H54 (cell line): ENCODE results near the gene NR1I3.

ENCODE experiments used
- DNase-seq: peaks from one replicate; pipeline ENCODE4 v3.0.0; 2011; ENCODE audit warnings: low spot score, mixed read lengths; ENCODE audit not compliant: insufficient read length
- FAIRE-seq: peaks from 3 replicates; lab custom pipeline; 2011; peaks lifted over from hg19 to GRCh38; lab: Jason Lieb, UNC
- POLR2A ChIP-seq: IDR thresholded peaks from 2 replicates; pipeline ENCODE4 v1.6.1; 2011; ENCODE audit warnings: low read depth, mild to moderate bottlenecking, low read length

Gene NR1I3

DNA sequence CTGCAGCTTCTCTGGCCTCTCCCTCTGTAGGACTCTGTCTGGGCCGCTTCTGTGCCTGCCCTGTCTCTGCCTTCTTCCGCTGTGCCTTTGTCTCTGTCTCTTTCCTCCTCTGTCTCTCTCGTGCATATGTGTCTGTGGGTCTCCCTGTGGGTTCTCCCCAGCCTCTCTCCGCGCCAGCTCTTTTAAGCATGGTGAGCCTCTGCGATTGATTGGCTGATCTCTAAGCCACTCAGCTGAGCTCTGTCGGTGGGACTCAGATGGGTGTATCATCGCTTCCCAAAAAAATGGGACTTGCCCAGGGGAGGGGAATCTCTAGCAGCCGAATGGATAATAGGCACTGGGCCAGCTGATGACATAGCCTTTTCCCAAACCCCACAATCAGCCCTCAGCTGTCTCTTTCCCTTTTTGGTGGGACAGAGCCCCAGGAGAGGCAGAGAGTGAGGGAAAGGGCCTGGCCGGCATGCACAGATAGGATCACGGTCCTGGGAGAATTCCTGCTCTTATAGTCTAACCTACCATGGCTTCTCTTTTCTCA, 39.0 kb downstream of the NR1I3 start, which contains the start of gene ADAMTS4:
Gene ADAMTS4 (minus strand): TSS at position 158 of the 535 bp plus-strand sequence. CDS start 427 bp downstream, outside the sequence.
- no peak for TF ChIP-seq POLR2A
- DNase-seq: no peak
- no peak for FAIRE-seq

DNA sequence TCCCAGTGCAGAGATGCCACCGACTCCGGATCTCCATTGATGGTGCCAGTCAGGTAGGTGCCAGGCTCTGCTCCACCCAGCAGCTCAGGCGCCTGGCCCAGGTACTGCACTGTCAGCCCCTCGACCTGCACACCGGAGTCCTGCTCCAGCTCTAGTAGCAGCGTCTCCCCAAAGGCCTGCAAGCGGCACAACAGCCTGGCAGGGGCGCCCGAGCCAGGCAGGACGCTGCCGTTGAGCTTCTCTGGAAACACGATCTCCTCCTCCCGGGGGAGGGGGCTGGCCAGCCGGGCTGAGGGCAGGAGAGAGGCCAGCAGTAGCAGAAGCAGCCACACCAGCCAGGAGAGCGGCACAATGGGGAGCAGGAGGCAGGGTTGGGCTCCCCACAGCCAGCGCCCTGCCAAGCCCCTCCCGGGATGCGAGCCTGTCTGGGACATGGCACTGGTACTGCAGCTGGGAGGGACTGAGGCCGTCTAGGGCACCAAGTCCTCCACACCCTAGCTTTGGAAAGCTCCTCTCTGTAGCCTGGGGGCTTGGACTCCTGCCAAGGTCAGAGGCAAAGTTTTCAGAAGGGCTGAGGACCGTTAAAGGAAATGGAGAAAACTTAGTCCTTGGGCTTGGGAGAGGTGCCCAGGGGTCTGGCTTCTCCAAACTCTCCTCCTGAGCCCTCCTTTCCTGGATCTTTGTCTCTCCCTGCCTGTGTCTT, 39.7 kb downstream of the NR1I3 start:
- TF ChIP-seq POLR2A: no peak
- FAIRE-seq (no peak), DNase-seq (no peak)

DNA sequence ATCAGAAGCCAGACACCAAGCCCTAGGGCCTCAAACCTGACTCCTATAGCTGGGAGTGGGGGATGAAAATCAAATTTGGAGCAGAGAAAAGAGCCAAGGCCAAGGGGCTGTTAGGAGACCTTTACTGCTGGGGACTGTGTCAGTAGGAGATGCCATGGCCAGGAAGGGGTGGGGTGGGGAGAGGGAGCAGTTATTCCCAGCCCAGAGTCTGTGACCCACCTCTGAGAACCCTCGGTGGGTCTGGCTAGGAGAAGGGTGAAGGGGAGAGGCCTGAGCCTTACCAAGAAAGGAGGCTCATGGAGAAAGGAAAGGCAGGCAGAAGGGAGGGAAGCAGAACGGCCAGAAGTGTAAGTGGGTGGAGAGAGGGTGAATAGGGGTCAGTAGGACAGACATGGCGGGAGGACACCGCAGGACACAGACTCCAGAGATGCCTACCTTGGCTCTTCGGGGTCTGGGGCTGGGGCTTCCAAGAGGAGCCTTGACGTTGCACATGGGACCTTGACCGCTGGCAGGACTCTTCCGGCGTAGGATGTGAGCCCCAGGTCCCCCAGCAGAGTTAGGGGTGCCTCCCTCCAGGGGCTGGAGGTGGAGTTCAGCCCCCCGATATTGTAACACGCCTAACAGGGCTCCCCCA, 40.3 kb downstream of the NR1I3 start:
- FAIRE-seq (no peak), DNase-seq (no peak)
- TF ChIP-seq POLR2A: no peak

DNA sequence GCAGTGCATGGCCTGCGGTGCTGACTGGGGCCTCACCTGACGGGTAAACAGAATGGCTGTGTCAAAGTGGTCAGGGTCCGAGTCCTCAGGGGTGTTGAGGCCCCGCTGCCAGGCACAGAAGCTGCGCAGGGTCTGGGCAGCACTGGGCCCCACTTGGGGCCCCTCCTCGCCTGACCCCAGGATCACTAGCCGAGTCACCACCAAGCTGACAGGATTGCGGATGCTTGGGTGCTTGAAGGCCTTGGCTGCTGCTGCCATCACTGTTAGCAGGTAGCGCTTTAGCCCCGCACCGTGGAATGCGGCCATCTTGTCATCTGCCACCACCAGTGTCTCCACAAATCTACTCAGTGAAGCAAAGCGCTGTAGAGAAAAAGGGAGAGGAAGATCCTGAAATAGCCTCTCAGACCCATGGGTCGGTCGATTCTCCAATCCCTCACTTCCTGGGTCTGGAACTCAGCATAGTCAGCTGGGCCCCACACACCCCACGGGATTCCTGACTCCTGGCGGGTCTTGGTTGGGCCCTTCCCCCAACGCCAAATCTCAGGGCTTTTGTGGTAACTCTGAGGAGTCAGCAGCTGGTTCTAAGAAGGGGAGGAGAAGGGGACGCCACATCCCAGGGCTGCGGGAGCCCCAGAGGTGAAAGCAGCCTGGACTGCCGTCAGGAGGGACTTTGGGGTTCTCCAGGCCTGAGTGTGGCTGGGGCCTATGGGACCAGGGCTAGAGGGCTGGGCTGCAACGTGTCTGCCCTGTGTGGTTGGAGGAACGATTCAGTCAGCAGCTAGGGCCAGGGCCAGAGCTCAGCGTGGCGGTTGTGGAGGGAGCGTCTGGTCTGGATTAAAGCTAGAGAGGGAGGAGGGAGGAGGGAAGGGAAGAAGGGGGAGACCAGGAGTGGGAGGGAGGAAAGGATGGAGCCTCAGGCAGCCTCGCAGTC, 41.2 kb downstream of the NR1I3 start:
- no peak for DNase-seq
- no peak for FAIRE-seq
- no peak for TF ChIP-seq POLR2A

DNA sequence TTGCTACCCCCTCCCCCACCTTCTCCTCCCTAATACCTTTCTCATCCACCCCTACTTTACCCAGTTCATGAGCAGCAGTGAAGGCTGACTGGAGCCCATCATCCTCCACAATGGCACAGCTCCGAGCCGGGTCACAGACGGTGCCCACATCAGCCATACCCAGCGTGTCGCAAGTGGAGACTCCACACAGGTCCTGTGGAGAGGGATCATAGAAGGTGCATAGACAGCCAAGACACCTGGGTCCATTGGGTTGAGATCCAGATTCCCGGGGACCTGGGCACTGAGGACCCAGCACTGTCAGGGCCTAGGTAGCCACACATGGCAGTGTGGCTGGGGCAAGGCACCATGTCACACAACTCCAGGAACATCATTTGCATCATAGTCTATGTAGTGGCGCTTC, 41.9 kb downstream of the NR1I3 start:
- DNase-seq (no peak), FAIRE-seq (no peak)
- no peak for TF ChIP-seq POLR2A

DNA sequence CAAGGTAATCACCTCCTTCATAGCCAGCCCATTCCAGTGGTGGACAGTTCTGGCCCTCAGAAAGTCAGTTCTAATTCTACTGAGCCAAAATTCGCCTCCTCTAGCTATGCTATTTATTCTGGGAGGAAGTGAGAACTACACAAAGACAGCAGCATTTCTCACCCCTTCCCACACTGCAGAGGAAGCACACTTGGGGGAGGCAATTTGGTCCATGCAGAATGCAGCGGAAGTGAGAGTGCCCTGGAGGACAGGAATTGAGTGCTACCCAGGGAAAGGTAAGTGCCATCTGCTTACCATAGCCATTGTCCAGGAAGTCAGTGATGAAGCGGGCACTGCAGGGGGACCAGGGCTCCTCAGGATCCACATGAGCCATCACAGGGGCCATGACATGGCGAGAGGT, 42.8 kb downstream of the NR1I3 start:
- no peak for TF ChIP-seq POLR2A
- DNase-seq: no peak
- FAIRE-seq: no peak

DNA sequence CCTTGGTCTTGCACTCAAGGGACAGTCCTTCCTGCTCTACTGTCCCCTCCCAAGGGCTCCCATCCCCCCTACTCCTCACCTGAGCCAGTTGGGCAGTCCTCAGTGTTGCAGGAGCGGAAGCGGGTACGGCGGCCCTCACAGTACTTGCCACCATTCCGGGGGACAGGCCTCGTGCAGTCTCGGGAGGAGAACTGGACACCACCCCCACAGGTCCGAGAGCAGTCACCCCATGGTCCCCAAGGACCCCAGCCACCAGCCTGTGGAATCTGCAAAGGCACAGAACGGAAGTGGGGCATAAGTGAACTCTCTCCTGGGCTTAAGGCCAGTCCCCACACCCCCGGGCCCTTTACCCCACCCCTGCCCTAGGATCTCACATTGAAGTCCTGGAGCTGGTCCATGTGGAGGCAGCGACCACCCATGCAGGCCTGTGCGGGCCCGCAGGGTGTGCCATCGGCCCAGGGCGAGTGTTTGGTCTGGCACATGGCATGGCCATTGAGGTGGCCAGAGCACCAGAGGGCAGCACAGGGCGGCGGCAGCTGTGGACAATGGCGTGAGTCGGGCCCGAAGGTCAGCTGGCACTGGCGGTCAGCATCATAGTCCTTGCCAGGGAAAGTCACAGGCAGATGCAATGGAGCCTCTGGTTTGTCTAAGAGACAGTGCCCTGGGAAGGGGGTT, 44.3 kb downstream of the NR1I3 start:
- no peak for FAIRE-seq
- TF ChIP-seq POLR2A: no peak
- DNase-seq: no peak

DNA sequence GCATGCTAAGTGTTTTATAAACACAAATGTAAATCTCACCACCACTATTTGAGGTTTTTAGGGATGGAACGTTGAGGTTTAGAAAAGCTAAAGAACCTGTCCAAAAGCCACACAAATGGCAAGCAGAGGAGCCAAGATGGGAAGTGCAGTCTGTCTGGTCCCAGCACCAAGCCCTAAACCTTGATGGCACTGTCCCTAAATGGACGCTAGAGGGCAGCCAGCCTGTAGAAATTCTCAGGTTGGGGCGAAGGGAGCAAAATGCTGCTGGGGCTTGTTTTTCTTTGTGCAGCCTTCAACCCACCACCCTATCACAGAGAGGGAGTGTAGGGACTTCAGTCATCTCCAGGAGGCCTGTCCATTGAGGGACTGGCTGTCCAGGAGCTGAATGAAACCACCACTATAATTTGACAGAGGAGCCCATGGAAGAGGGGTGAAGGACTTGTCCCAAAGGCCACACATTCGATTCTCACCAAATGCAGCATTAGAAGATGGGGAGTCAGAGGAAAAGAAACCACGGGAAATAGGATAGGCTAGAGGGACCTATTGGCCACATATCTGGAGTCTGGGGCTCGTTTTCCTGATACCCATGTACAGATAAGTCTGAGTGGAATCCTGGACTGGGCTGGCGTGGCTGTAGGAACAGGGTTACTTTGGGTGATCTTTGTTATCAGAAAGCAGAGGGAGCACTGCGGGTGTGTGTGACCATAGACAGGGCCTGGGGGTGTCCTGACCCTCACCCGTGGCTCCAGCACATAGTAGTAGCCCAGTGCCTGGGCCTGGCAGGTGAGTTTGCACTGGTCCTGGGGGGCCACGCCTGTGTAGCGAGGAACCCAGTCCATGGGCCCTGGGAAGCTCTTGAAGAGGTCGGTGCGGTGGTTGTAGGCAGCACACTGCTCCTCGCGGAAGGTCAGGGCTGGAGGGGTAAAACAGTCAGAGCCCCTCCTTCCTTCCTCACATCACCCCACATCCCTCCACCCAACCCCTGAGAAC, 45.2 kb downstream of the NR1I3 start:
- FAIRE-seq (no peak), DNase-seq (peak; percentile 62)
- no peak for TF ChIP-seq POLR2A

DNA sequence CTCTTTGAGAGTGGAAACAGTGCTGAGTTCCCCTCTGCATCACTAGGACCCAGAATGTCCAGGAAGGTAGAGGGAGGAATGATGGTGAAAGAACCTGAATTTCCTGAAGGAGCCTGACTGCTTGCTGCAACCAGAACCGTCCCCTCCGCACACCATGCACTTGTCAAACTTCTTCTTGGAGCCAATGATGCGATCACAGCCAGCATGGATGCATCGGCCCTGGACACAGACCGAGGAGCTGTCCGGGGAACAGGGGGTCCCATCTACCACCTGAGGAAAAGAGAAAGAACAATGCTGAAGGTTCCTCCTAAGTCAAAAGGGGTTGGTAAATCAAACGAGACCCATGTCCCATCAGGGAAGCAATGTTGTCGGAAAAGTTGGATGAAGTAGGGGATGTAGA, 46.0 kb downstream of the NR1I3 start:
- TF ChIP-seq POLR2A: no peak

DNA sequence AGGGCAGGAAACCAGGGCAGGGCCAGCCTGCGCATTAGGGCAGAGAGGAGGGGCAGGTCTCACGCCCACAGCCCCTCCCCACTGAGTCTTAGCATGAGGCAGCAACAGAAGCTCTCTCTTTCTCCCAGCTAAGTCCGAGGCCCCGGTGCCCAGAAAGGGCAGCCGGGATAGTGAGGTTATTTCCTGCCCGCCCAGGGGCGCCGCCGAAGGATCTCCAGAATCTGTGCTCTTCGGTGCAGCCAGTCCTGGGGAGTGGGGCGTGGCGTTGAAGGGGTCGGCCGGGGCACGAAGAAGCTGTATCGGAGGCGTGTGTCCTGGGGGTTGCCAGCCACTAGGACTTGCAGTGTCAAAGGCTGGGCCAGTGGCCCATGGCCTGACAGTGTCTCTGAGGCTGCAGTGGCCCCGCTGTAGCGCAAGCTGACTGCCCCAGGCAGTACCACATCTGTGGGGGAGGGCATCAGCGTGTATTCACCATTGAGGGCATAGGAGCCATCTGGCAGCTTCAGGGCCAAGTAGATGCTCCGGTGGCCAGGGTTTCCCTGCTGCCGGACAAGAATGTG, 47.0 kb downstream of the NR1I3 start:
- DNase-seq: no peak
- FAIRE-seq: no peak
- TF ChIP-seq POLR2A: no peak

More for the DNA sequence above, 46.0 kb downstream of the NR1I3 start:
- no peak for FAIRE-seq
- DNase-seq: no peak

DNA sequence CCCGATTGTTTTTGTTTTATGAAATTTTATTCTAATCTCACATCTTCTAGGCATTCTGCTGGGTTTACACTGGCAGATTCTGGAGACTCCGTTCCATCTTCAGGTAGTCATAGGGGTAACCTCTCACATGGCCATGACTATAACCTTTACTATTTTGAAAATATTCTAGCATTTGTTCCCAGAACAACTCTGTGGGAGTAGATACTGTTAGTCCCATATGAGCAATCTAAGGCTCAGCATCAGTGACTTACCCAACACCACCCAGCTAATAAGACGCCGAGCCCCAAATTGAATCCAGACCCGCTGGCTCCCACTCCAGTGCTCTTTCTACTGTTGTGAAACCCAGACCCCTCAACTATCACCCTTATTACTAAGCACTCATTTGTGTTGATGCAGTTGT, 49.0 kb downstream of the NR1I3 start:
- no peak for DNase-seq
- no peak for FAIRE-seq
- no peak for TF ChIP-seq POLR2A

DNA sequence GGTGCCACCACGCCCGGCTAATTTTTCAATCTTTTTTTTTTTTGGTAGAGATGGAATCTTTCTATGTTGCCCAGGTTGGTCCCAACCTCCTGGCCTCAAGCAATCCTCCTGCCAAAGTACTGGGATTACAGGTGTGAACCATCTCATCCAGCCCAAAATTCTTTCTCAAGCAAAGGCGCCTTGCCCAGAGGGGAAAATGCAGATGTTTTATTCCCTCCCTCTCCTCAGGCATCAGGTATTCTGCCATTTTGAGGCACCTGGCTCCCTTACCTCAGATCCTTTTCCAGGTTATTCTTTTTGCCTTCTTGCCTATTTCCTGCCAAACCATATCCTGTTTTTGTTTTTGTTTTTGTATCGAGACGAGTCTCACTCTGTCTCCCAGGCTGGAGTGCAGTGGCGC, 49.6 kb downstream of the NR1I3 start:
- FAIRE-seq: no peak

More for the DNA sequence above, 49.6 kb downstream of the NR1I3 start:
- no peak for DNase-seq
- no peak for TF ChIP-seq POLR2A
